ENCODE data around the gene ZNF302.
"Not testable (repeated sequence)": the region's sequence is repeated elsewhere in the genome, so short reads cannot be mapped to it uniquely, and the experiment has no call there.

The ZNF302 gene

GRCh38 chr19:34673590-34673989 is 3.9 kb upstream of the ZNF302 start:
- no peak for DNase-seq

DNA sequence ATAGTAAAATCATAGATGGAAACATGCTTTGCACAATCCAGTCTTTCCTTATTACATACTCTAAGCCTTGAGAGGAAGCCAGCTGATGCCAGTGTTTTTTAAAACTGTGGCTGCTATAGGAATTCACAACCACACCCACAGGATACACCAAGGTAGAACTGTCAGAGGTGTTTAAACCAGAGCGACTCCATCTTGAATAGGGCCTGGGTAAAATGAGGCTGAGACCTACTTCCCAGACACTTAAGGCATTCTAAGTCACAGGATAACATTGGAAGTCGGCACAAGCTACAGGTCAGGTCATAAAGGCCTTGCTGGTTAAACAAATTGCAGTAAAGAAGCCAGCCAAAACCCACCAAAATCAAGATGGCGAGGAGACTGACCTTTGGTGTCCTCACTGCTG is 2.2 kb upstream of the ZNF302 start:
- no peak for DNase-seq

DNA sequence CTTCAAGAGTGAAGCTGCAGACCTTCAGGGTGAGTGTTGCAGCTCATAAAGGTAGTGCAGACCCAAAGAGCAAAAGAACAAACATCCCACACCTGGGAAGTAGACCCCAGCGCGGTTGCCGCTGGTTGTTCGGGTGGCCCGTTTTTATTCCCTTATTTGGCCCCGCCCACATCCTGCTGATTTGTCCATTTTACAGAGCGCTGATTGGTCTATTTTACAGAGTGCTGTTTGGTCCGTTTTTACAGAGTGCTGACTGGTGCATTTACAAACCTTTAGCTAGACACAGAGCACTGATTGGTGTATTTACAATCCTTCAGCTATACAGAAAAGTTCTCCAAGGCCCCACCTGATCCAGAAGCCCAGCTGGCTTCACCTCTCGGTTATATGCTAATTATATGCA is 1.6 kb upstream of the ZNF302 start:
- no peak for DNase-seq

GRCh38 chr19:34676697-34677385 is 637 bp upstream of the ZNF302 start, which contains the start of gene SCGB2B2:
SCGB2B2 (minus strand) TSS chr19:34677159; CDS start chr19:34594563, 82,596 bp downstream.
- peak; percentile 85 for DNase-seq

DNA sequence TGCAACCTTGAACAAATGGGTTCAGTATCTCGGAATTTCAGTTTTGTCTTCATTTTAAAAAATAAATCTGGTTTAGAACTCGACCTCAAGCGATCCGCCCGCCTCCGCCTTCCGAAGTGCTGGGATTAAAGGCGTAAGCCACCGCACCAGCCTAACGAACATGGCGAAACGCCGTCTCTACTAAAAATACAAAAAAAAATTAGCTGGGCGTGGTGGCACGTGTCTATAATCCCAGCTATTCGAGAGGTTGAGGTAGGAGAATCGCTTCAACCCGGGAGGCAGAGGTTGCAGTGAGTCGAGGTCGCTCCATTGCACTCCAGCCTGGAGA is 571 bp downstream of the ZNF302 start:
- DNase-seq = no peak

DNA sequence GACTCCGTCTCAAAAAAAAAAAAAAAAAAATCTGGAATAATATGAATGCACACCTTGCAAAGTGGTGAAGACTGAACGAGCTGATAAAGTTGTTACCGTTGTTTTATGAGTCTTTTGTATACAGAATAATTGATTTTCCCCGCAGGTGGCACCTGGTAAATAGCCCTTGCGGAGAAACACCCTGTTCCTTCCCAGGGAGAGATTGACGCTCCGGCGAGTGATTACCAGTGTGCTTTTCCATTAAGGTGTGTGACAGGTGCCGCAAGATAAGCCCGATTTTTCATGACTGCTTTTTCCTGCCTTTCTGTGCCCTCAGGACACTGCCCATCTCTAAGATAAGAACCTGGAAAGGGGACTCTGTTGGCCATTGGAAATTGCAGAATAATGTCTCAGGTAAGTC is 943 bp downstream of the ZNF302 start:
- no peak for DNase-seq

DNA sequence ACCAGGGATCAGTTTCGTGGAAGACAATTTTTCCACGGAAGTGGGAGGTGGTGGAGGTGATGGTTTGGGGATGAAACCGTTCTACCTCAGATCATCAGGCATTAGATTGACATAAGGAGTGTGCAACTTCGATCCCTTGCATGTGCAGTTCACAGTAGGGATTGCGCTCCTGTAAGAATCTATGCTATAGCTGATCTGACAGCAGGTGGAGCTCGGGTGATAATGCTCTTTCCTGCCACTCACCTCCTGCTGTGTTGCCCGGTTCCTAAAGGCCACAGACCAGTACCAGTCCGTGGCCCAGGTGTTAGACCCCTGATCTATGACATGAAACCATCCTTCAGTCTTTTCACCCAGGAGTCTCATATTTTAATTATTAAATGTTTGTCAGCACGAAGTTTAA is 4.0 kb downstream of the ZNF302 start:
- DNase-seq = no peak

DNA sequence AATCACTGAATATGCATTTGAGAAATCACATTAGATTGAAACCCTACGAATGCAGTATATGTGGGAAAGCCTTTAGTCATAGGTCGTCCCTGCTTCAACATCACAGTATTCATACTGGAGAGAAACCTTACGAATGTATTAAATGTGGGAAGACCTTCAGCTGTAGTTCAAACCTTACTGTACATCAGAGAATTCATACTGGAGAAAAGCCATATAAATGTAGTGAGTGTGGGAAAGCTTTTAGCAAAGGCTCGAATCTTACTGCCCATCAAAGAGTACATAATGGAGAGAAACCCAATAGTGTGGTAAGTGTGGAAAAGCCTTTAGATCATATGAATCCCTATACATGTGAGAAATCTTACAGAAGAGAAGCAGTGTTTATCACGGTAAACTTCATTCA is 7.8 kb downstream of the ZNF302 start:
- not testable (repeated sequence) for DNase-seq

DNA sequence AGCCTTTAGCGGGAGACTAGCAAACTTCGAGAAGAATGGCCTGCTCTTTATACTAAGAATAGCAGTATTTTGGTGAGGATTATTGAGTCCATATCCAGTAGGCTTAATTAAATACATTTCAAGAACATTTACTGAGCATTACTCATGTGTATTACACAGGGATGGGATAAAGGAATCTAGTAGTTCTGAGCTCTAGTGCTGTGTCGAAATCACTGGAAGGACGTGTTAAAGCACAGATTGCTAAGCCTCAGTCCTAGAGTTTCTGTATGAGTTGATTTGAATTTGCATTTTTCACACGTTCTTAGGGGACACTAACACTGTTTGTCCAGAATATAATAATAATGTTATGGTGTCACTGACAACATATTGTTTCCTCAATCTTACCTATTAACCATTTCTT is 9.0 kb downstream of the ZNF302 start:
- no peak for DNase-seq

DNA sequence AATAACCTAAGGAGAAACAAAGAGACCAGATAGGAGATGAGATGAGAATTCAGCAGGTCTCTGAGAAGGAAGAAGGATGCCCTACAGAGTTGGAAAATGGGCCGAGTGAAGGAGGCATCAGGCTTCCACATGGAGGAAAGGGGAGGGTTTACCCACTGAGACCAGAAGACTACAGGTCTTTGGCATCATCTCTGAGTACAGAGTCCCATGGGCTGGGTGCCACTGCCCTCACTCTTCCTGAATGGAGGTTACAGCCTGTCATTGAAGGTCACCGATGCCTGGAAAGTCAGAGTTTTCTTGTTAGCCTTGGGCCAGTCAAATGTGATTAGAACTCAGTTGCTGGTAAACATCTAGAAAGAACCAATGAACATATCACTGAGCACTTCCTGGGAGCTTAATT is 9.9 kb downstream of the ZNF302 start:
- no peak for DNase-seq

- no peak for DNase-seq
Observed at GRCh38 chr19:34688592-34688991, 11.1 kb downstream of the ZNF302 start.

- no peak for DNase-seq
Observed at GRCh38 chr19:34690372-34690771, 12.9 kb downstream of the ZNF302 start.

GRCh38 chr19:34692549-34692948 is 15.1 kb downstream of the ZNF302 start:
- no peak for DNase-seq

DNA sequence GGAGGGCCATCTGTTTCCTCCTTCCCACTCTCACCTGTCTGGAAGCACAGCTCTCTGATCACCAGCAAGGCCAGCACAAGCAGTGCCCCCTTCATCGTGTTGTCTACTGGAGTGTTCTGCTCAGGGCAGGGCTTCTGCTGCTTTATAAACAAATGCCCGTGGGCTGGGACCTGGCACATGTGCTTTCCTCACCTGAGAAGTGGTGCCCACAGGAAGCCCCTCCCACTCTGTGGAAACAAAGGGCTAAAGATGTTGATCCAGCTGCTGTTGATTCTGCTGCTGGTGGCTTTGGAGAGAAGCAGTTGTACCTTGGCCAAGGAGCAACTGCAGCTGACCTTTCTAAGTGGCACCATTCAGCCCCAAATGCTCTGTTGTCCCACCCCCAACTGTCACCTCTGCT is 30.2 kb downstream of the ZNF302 start:
- no peak for DNase-seq

DNA sequence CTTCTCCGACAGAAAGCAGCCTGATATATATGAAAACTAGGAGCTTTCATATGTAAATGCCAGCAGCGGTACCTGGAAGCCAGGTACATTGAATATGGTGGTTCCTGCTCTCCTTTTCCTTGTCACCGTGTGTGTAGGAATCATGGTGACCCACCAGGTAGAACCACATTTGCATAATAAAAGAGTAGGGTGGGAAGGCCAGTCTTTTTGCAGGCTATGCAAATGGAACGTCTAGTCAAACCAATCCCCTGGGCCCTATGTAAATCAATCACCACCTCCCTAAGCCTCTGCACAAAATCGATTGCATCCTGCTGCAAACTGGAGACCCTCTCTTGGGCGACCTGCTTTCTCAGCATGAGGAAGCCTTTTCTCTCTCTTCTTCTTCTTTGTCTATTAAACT is 34.4 kb downstream of the ZNF302 start:
- DNase-seq = no peak

GRCh38 chr19:34712395-34713261 is 35.1 kb downstream of the ZNF302 start:
- DNase-seq = peak; percentile 26

DNA sequence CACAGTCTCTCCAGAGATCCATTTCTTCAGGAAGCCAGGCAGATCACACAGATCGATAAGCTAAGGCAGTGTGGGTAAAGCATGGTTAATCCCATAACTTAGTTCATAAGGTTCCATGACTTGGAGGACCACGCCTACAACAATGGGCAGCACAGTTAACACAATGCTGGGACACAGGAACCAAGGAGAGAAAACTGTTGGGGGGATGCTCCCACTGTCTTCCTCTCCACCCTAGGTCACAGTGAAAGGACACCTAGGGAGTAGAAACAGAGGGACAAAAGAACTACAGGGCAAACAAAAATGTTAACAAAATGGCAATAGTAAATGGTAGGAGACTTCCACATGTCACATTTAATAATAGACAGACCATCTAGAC is 35.8 kb downstream of the ZNF302 start:
- no peak for DNase-seq

- no peak for DNase-seq
Observed at GRCh38 chr19:34715357-34715756, 37.9 kb downstream of the ZNF302 start.

DNA sequence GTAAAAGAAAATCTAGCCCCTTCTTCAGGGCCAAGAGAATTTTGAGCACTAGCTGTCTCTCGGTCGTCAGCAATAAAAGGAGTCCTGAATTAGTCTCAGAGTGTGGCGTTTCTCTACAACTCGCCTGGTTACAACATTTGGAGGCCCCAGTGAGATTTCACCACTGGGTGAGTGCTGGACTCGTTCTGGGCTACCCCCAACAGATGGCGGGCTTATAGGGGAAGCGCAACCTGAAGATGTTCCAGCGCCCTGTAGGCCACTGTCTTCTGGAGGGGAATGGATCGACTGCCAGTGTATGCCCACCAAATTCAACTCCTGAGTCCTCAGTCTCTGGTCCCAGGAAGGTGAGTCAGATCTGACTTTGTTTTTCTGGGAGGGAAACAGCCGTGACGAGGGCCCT is 44.9 kb downstream of the ZNF302 start:
- DNase-seq = no peak

DNA sequence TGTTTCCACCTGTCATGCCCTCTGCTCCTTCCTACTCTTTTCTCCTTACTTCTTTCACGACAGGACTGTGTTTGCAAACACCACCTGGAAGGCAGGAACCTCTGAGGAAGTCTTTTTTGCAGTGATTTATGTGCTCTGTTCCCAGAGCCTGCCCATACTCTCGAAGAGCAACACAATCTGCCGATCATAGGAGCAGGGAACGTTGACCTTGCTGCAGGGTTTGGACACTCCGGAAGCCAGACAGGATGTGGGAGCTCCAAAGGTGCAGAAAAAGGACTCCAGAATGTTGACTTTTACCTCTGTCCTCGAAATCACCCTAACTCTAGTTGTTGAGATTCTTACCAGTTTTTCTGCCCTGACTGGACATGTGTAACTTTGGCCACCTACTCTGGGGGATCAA is 47.9 kb downstream of the ZNF302 start:
- DNase-seq = no peak

GRCh38 chr19:34731019-34731829 is 53.7 kb downstream of the ZNF302 start:
- no peak for DNase-seq

GRCh38 chr19:34731964-34732363 is 54.5 kb downstream of the ZNF302 start:
- DNase-seq = no peak

DNA sequence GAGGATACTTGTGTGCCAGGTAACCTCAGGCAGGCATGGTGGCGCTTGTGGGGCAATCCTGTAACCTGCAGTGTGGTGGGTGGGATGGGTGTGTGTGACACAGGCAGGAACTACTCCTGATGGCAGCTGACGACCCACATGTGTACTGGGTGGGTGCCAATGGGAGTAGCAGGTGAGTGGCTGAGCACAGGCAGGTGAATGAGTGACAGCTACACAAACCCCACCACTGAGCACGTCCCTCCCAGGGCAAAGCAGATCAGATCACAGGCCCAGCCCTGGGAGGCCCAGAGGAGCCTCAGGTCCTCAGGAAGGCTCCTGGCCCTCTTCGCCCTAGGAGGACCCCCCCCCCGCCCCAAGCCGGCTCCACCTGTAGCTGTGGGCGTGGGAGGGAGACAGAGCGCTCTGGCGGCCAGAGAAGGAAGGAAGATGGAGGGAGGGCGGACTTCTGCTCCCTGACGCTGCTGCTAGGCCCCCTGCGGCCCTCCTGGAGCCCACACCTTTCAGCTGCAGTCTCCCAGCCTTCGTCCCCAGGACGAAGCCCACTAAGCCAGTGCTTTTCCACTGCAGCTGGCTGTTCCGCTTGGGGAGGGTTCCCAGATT is 55.2 kb downstream of the ZNF302 start:
- no peak for DNase-seq
